HG03108 (cell line): ENCODE data around the gene LILRA5.
"Not testable (repeated sequence)": the region's sequence is repeated elsewhere in the genome, so short reads cannot be mapped to it uniquely, and the experiment has no call there.

Experiments
- ATAC-seq: cut with Tn5 transposase; IDR thresholded peaks from one replicate; pipeline ENCODE4 v1.9.1; 2021; ENCODE audit warnings: moderate library complexity; ENCODE audit not compliant: unreplicated experiment

Gene LILRA5

DNA sequence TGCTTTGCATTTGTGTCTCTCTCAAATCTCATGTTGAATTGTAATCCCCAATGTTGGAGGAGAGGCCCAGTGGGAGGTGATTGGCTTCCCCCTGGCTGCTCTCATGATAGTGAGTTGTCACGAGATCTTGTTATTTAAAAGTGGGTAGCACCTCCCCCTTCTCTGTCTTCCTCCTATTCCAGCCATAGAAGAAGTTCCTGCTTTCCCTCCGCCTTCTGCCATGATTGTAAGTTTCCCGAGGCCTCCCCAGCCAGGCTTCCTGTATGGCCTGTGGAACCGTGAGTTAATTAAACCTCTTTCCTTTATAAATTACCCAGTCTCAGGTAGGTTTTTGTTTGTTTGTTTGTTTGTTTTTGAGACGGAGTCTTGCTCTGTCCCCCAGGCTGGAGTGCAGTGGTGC, 22.2 kb upstream of the LILRA5 start:
- ATAC-seq, result no peak

DNA sequence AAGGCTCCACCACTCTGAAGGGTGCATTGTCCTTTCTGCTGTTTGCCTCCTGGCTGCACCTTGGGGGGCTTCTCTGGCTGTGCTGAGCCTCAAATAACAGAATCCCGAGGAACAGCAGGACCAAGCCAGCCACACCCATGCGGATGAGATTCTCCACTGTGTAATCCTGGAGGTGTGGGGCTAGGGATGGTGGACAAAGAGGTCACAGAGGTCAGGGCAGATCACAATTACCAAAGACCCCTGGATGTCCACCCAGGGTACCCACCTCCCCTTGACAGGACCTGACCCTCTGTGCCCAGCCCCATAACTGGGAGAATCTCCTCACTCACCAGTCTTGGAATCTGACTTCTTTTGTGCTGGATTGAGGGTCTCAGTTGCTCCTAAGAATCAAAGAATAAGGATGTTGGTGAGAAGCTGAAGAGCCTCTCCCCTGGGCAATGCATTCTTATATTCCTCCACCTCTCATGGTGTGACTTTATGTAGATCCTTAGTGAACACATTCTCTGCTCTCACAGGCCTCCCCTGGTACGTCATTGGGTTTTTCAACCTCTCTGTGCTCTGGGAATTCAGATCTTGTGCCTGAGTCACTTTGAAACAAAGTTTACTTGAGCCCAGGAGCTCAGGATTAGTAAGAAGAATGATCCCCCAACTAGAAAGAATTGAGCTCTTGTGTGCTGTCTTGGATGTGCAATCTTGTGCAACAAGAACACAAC, 20.8 kb upstream of the LILRA5 start:
- no peak for ATAC-seq

- ATAC-seq, result no peak
Observed at GRCh38 chr19:54332149-54332548, 19.2 kb upstream of the LILRA5 start.

GRCh38 chr19:54331626-54332025, 18.7 kb upstream of the LILRA5 start:
- ATAC-seq, result no peak

GRCh38 chr19:54329476-54330165, 16.7 kb upstream of the LILRA5 start:
- no peak for ATAC-seq

DNA sequence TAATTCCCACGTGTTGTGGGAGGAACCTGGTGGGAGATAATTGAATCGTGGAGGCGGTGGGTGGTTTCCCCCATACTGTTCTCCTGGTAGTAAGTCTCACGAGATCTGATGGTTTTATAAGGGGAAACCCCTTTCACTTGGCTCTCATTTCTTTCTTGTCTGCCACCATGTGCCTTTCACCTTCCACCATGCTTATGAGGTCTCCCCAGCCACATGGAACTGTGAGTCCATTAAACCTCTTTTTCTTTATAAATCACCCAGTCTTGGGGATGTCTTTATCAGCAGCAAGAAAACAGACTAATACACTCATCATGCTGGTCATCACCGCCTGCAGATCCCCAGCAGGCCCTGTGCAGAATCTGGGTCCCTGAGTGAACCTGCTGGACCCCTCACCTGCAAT, 15.8 kb upstream of the LILRA5 start:
- not testable (repeated sequence) for ATAC-seq

DNA sequence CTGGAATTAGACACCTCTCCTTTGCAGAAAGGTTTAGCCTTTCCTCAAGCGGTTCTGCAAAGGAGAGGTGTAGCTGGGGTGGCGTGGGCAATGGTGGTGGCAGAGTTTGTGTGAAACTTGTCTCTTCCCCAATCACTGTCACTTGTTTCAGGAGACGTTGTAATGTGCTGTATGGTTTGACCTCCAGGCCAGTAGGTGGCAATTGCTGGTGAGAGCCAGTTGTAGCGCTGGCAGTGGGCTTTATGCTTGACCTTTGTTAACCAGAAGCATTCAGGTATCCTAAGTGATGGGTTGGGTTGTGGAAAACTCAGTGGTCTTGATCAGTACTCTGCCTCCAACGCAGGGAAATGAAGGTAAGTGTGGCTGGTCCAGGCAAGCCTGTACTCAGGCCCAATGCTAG, 12.7 kb upstream of the LILRA5 start:
- no peak for ATAC-seq

DNA sequence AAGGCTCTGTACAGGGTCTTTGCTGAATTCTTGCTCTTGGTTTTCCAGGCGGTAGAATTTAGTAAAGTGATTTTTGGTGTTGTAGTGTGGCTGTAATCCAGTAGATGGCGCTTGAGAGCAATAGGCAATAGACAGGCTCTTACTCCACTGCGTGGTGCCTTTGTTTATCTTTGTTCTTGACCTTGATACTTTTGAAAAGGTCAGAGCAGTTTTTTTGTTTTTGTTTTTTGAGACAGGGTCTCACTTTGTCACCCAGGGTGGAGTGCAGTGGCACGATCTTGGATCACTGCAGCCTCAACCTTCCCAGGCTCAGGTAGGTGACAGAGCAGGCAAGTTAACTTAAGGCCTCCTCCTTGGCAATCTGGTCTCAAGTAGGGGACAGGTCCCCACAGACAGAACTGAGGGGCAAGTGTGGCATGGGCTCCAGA, 12.2 kb upstream of the LILRA5 start:
- no peak for ATAC-seq

DNA sequence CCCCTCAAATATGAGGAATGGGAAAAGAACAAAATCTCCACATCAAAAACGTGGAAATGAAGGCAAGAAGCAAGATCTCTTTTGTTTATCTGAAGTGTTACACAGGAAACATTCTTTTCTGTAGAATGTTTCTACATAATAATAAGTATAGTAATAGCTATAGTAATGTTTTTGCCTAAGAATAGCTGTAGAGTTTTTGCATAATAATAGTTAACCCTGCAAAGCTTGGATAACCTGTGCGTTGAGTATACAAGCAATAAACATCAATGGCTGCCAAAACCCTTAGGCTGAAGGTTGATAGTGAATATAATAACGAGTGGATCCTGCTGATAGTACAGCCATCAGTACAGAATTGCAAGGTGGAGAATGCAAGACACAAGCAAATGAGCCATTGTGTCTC, 11.1 kb upstream of the LILRA5 start:
- ATAC-seq, result no peak

DNA sequence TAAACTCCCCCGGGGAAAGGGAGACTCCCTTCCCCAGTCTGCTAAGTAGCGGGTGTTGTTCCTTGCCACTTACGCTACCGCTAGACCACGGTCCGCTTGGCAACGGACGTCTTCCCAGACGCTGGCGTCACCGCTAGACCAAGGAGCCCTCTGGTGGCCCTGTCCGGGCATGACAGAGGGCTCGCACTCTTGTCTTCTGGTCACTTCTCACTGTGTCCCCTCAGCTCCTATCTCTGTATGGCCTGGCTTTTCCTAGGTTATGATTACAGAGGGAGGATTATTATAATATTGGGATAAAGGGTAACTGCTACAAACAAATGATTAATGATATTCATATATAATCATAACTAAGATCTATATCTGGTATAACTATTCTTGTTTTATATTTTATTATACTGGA, 10.0 kb upstream of the LILRA5 start:
- not testable (repeated sequence) for ATAC-seq

- not testable (repeated sequence) for ATAC-seq
Observed at GRCh38 chr19:54322295-54322694, 9.3 kb upstream of the LILRA5 start.

DNA sequence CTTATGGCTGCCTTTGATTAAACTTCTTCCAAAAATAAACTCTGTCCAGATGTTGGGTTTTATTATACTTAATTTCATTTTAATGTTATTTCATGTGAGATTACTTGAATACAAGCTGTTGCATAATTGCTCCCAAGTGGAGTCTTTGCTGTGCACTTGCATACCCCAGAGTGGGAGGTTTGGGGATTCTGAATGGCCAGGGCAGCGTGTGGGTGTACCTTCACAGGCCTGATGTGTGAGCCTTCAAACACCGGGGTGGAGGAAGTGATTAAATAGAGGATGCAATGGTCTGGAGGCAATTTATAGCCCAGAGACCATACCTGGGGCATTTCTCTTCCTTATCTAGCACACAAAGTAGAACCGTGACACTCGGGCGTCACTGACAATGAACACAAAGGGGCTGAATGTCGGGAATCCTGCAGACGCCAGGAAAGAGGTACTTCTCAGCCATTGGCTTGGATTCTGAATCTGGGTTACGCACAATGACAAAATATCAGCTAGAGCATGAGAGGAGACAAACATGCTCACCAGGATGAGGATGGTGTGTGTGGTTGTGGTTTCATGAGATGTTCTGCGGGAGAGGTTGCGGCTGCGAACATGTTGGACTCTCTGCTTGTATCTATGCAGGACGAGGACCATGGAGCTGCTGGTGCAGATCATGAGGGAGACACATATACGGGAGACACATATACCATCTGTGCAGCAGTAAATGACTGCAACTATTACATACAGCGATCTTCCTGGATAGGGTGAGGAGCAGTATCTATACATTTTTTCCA, 7.1 kb upstream of the LILRA5 start:
- no peak for ATAC-seq

DNA sequence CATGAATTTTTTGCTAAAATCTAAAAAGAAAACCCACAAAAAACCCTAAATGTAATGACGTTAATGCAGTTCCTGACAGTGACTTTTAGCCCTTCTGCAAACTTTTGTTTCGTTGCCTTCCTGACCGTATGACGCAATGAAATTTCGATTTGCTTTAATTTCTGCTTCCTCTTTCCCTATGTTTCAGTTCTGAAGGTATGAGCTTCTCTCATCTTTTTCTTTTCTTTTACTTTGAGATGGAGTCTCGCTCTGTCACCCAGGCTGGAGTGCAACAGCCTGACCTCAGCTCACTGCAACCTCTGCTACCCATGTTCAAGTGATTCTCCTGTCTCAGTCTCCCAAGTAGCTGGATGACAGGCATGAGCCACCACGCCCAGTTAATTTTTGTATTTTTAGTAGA, 6.1 kb upstream of the LILRA5 start:
- ATAC-seq, result no peak

DNA sequence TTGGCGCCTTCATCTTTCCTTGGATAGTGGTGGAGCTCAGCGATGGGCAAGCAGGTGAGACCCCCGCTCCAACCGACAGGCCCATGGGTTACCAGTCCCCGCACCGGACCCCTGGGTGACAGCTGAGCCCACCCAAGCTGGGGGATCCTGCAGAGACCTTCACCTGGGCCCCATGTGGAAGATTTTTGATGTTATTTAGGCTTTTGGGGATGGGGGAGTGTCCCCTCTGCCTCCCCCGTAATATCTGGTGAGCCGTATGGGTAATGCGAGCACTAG, 4.9 kb upstream of the LILRA5 start:
- ATAC-seq, result no peak

DNA sequence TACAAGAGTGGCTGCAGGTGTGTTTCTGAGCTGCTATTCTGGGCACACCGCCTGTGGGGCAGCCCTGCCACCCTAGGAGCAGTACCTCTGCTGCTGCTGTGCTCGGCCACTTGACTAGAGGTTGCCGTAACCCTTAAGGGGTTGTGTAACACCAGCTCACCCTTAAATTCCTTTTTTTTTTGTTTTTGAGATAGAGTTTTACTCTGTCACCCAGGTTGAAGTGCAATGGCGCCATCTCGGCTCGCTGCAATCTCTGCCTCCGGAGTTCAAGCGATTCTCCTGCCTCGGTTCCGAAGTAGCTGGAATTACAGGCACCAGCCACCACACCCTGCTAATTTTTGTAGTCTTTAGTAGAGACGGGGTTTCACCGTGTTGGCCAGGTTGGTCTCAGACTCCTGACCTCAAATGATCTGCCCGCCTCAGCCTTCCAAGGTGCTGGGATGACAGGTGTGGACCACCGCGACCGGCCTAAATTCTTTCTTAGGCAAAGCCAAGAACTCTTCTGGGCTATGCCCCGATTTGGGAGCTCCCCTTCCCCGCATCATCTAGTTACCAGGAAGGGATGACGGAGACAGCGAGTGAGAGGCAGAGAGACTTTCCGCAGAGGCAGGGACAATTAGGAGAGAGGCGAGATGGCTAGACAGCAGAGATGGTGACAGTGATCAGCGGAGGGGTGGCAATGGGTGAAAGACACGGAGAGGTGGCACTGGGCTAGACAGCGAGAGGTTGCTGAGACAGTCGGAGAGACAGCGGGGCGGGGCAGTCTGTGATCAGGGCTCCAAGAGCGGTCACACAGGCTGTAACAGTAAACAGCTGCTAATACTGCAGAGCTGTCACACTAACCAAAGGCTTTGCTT, 4.4 kb upstream of the LILRA5 start:
- ATAC-seq, result no peak

DNA sequence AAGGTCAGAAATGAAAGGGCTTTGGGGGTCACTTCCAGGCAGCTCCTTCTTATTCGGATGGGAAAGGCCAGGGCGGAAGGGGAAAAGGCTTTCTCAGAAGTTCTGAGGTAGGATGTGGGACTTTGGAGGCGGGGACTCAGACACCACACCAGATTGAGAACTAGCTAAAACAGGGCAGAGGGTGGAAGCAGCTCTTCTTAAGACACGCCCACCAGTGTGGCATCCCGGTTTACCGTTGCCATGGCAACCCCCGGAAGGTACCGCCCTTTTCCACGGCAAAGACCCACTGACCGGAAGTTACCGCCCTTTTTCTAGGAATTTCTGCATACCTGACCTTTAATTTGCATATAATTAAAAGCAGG, 3.8 kb upstream of the LILRA5 start:
- ATAC-seq, result no peak

DNA sequence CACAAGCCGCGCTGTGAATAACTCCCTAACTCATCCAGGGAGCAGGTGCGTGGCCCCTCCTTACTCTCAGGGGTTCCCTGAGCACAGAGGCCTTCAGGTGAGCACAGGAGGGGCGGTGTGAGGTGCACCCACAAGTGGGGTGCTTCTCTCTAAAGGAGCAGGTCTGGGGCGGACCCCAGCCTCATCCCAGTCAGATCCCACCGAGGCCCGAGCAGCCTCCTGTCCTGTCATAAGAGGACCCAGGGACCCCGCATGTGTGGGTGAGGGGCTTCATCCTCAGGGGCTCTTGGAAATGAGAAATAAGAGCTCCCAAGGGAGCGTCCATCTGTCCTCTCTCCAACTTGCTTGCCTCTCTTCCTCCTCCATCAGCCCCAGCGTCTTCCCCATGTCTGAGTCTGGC, 3.0 kb upstream of the LILRA5 start:
- no peak for ATAC-seq

GRCh38 chr19:54312011-54312410, 955 bp downstream of the LILRA5 start:
- no peak for ATAC-seq

DNA sequence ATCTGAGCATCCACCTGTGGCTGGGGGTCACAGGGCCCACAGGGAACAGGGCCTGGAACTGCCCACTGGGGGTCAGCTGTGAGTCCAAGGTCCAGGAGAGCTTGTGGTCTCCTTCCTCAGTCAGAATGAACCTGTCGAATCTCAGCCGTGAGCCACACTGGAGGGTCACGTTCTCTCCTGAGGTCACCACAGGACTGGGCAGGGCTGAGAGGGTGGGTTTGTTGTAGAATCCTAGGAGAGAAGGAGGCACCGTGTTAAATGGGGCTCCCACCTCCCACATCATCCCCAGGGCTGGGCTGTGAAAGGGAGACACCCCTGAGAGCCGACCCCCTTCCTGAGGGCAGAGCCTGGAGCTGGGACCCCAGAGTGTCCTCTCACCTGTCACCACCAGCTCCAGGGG, 1.5 kb downstream of the LILRA5 start:
- ATAC-seq, result no peak

GRCh38 chr19:54310543-54310942, 2.4 kb downstream of the LILRA5 start:
- ATAC-seq, result no peak

GRCh38 chr19:54309811-54310210, 3.2 kb downstream of the LILRA5 start:
- no peak for ATAC-seq
